Activated gamma-delta T cell treated with anti-CD3 and anti-CD28 coated beads, Interleukin-2, amount 50 U/mL, for 16 hours (primary cell): ENCODE results near the gene ANP32A.
A peak's percentile ranks its signal among the peaks of the same experiment; 100 is the strongest.

Experiments
- DNase-seq: peaks from one replicate; pipeline ENCODE4 v3.0.0-alpha.2; 2020; ENCODE audit warnings: low read depth

The ANP32A gene

DNA sequence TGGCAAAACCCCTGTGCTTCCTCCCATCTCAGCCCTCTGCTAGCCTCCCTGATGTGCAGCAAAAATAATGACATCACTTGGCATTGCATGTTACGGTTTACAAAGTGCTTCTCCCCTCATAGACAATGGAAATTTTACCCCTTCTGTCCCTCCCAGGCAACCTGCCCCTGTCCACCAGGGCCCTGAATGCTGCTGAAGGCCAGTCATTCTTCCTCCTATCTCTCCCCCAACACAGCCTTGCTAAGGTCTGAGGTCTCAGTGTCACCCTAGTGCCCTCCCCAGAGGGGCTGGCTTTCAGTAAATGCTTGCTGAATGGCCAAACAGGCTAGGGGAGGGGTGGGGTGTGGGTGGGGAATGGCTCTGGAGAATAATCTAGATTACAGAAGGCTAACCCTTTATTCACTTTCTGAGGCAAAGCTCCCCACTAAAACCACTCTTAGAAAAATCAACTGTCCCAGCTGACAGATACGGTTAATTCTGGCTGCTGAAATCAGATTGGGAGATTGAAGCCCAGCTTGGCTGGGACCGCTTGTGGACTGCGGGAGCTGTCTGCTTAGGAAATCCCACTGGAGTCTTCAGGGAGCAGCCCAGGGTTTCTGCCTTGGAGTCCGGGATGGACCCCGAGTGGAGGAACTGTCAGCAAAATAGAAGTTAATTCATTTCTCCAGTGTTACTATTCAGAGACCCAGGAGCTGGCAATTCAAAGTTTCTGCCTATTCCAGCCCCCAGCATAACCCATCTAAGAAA lies 22.9 kb downstream of the ANP32A start:
- no peak for DNase-seq

DNA sequence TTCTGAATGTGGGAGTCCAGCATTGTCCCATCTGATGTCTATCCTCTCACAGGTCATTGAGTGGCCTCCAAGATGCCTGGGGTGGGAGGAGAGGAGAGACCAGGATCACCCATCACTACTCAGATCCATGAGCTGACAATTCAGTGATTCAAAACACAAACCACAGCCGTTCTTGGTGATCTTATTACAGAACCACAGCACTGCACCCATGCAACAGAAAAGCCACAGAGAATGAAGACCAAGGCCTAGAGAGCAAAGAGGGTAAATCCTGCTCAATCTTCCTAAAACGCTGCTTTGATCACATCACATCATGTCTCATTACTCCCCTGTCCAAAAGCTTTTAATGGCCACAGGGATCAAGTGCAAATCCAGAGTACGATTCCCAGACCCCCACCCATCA lies 23.5 kb downstream of the ANP32A start:
- no peak for DNase-seq

DNA sequence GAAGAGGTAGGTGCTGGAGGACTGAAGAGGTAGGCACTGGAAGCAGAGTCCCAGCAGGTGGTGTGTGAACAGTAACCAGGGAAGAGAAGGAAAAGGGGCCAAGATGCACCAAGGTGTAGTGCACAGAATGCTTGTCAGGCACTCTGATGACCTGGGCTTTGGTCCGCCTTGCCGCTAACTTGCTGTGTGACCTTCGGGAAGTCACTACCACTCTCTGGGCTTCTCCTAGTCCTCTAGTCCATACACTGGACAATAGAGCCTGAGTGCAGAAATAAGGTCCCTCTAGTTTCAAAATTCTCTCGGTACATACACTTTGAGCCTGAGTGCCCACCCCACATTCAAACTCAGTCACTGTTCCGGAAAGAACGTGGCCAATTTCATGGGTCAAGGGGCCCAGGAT lies 24.1 kb downstream of the ANP32A start:
- no peak for DNase-seq

DNA sequence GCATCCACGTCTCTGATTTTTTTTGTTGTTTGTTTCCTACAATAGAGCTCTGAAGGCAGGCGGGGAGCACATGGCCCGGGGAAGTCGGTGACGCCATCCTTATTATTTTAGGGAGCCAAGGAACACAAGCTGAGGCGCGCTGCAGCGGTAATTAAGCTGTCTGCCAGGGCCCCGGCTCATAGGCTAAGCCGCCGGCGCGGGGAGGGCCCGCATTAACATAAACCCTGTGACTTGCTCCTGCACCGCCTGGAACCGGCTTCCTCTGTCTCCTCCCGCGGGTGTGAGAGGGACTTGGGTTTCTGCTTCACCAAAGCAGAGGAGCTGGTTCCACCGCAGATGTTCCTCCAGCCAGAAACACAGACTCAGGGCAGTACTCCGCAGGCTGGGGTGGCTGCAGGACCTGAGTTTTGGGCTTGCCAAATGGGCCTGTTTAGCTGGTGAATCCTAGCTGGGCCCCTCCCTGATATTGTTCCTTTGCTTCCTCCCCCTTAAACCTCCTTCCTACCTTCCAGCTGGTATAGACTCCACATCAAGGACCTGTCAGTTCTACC lies 25.3 kb downstream of the ANP32A start:
- peak; percentile 36 for DNase-seq

DNA sequence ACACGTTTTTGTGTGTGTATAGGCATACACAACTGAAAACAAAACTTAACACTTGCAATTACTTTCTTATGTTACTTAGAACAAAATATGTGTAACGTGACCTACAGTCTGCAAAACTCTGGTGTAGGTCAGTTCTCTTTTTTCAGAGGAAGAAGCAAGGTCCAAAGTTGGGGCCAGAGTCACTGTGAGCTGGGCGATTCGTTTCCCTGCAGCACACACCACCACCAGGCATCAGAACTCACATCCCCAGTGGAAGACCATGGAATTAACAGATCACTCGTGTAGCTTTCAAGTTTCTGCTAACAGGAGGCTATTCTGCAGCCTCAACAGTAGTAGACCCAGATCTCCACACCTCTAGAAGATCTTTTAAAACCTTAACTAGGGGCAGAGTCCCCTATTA lies 25.8 kb downstream of the ANP32A start:
- DNase-seq: no peak

DNA sequence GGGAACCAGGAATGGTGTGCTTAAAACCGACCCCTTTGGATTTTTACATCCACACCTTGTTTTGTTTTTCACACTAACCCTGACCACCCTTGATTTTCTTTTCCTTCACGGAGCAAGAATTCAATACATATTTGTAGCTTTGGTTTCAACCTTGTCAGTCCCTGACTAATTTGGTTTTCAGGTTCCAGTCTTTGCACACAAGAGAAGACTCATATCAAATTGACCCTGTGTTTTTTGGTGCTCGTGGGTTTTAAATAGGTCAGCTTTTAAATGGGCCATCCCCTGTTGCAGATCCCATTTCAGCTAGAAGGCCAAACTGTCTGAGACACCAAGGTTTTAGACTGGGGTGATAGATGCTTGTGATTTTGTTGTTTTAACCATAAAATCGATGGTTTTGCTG lies 26.4 kb downstream of the ANP32A start:
- no peak for DNase-seq

DNA sequence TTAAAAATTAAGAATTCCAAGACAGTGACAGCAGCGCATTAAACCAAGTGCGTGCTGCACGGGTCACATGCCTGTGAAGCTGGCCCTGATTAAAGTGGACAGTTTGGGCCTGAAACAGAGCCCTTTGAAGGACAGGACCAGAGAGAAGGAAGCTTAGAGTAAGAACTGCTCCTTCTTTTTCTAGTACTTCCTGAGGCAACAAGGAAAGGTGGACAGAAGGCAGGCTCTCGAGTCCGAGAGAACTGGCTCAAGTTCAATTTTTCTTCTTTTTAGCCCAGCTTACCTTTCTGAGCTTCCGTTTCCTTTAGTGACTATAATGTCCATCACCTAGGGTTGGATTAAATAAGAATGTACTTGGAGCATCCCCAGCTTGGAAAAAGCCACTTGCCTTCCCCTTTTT lies 26.9 kb downstream of the ANP32A start:
- DNase-seq: no peak

DNA sequence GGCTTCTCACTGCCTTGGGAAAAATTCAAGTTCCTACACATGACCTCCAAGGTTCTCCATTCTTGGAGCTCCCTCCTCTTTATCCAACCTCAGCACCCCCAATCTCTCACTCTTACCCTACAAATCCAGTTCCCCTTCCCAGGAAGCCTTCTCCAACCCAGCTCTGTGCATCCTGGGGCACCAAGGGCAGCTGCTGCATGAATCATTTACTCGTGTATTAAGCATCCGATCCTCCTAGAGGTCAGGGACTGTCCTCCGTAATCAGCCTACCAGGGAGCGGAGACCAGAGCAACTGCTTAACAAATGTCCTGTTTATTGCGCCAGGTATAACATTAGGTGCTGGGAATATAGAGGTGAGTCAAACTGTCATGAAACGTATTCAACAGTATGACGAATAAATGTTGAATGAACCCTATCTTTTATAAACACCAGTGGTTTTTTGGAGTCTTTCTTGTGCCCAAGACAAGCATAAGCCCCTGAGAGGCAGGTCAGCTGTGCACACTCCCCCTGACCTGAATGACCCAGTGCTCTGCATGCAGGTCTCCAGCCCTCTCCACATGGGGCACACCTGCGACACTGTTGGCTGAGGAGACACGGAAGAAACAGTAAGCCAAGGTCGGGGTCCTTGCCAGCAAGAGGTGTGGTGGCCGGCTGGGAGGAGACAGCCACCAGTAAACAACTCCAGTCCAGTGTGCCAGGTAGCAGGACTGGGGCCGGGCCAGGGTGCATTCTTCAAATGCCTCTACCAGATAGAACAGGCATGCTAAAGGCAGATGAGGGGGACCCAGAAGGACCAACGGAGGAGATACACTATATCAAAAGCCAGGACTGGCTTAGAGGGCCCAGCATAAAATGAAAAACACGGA lies 27.6 kb downstream of the ANP32A start:
- no peak for DNase-seq

DNA sequence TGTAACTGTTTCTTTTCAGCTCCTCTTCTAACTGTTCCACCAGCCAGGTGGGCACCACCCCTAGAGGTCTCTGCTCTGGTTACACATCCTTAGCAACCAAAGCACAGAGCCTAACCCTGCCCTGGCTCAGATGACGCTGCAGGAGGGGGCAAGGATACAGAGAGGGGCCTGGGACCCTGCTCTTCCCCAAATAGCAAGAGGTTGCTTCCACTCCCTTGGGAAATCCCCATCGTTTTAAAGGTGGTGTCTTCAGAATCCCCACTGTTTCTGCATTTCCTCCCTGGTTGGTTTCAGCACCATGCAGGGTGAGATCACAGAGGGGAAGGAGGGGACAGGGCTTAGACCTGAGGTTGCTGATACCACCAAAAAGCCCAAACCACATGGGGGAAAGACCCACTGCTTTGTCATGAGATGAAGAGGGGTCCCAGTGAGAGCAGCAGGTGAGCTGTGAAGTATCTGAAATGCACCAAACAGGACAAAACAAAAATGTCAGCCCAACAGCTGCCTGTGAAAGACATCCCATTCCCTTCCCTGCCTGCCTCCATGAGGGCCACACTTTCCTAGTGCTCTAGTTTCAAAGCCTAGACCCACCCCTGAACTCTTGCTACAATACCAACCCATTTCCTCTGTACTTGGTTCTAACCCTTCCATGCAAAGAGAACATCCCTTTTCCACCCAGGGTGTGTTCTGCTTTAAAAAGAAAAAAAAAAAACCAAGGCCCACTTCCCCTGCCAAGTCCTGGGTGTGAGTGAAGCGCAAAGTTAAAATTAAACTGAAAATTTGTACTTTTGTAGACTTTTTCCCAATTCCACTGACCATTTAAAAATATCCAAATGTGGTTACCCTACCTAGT lies 29.0 kb downstream of the ANP32A start:
- DNase-seq: peak; percentile 64

DNA sequence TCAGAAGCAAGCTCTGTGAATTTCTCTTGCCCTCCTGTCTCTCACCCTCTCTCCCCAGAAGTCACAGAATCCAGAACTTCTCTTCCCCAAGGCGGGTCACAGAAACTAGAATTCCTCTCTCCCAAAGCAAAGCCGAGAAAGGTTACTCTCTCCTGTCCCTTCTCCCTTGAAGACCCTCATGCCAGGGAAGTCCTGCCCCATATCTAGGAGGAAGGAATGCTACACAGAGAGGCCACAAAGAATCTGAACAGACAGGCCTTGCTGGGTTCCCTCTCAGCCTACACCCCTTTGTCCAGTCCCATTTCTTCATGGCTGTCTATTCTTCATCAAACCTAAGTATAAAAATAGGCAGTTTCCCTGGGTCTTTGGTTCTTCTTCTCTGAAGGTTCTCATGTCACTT lies 29.8 kb downstream of the ANP32A start:
- no peak for DNase-seq

DNA sequence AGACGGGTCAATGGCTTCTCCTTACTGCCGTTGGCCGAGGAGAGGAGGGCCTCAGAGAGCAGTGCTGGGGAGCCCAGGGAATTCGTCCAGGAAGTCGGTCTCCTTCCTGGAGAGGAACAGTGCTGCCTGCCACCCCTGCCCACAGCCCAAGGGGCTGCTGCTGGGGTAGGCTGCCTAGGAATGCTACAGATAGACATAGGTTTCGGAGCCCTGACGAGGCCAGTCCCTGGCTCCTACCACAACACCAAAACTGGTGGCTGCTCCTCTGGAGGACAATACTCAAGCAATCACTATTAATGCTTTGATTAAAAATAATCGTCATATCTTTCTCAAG lies 30.5 kb downstream of the ANP32A start:
- DNase-seq: no peak

DNA sequence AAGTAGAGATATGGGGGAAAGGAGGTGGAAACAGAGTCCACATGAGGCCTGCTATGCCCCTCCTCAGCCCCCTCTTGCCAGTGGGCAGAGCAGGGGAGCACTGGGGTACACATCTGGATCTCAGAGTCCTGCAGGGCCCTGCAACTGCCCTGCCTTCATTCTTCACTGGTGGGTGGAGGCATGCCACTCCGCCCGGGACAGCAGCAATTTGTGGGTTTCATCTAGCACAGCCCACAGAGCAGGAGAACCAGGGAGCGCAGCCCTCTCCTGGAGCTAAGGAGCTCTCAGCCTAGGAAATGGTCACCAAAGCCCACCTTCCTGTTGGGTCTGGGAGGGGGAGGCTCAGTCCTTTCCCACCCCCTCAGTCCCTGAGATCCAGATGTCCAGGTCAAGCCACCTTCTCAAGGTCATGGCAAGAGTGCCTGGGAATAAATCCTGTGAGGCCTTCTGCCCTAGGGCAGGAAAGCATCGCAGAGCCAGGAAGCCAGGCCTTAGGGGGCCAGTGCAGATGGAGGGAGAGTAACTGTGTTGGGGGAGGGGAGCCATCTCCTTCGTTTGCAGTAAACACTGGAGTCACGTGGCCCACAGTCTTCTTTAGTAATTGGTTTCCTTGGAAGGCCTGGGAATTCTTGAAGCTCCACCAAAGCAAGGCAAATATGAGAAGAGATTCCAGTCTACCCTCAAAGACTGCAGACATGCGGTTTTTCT lies 31.0 kb downstream of the ANP32A start:
- no peak for DNase-seq

DNA sequence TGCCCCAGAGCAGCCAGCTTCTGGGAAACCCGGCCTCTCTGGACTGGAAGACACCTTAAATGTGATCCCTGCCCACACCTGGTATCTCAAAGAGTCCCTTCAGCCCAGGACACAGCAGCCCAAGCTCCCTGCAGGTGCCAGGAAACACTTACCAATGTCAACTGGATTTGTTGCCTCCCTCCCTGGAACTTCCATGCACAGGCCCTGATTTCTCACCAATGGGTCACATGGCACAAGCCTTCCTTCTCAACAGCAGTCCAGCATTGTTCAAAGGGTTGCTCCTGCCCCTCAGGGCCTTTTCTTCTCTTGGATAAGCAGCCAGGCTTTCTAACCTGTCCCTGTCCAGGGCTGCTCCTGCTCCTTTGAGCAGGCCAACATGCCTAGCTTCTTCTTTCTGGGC lies 31.6 kb downstream of the ANP32A start:
- DNase-seq: no peak

DNA sequence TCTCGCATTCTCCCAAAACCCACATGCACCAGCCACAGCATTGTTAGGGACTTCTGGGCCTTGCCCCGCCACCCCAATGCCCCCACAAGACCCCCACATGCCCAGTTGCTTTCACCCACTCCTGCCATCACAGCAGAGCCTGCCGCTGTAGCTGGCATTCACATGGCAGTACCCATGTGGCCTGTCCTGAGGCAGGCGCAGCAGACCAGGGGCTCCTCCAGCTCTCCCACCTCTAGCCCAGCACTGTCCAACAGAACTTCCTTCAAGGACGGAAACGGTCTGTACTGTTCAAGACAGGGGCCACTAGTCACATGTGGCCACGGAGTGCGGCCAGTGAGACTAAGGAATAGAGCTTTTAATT lies 32.5 kb downstream of the ANP32A start:
- DNase-seq: no peak

DNA sequence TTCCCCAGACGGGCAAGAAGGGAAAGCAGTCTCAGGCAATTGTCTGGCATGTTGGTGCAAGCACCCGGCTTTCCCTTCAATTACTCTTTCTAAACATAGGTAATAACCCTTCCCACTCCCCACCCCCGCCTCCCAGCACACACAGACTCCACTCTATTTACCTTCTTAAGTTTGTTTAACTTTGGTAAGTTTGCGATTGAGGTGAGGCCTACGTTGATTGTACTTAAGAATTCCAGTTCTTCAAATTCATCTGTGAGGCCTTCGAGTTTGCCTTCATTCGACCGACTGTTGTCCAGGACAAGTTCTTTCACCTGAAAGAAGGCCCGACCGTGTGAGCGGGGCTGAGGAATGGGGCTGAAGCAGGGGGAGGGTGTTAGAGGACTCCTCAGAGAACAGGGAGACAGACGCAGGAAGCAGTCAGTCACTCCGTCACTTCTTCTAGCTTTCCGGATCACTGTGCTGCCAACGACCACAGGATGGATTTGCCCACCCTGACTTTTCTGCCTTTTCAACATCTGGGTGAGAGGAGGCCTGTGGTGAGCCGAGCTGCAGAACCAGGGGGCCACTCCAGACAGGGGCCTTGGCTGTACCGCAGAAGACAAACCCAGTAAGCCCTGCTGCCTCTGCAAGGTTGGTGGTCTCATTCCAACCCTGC lies 33.0 kb downstream of the ANP32A start:
- no peak for DNase-seq

DNA sequence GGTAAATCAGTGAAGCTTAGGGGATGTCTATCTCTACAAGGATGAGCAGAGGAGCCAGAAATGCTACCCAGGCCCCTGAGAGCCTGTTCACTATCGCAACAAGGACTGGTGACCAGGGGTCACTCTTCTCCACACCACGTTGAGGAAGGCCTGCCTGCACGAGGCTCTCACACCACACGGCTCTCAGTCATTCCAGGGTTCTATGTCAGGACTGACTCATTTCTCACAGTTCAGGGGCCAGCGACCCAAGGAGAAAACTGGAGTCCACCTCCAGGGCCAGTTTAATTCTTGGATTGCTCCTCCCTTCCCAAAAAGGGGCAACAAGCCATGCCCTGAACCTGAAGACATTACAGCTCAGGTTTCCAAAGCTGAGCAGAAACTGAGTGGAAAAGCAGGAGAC lies 33.9 kb downstream of the ANP32A start:
- no peak for DNase-seq

DNA sequence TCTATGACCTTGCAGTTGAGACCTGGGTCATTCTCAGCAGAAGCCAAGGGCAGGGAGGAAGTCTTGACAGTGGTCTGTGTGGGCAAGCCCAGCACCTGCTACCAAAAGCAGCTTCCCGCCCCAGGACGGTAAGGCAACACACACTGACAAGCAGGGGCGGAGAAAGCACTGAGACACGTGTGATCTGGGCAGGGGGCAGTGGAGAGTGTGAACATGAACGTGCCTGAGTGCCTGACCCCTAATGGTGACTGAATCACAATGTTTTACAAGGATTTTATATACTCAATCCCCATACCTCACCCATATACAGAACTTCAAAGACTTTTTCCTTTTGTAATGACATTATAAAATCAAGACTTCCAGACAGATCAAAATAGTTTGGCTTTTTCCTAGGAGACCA lies 35.2 kb downstream of the ANP32A start:
- DNase-seq: no peak

DNA sequence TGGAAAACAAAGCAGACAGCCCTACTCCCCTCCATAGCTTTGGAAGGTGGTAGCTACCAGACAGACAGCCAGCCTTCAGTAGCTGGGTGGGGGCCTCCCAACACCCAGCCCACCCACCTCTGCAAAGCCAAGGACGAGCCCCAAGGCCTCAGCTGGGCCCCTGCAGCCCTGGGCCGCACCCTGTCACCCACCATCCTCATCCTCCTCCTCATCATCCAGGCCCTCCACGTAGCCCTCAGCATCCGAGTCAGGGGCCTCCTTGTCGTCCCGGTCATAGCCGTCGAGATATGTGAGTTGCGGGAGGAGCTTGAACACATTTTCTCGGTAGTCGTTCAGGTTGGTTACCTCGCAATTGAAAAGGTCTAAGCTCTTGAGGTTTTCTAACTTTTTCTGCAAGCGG lies 36.5 kb downstream of the ANP32A start:
- no peak for DNase-seq

DNA sequence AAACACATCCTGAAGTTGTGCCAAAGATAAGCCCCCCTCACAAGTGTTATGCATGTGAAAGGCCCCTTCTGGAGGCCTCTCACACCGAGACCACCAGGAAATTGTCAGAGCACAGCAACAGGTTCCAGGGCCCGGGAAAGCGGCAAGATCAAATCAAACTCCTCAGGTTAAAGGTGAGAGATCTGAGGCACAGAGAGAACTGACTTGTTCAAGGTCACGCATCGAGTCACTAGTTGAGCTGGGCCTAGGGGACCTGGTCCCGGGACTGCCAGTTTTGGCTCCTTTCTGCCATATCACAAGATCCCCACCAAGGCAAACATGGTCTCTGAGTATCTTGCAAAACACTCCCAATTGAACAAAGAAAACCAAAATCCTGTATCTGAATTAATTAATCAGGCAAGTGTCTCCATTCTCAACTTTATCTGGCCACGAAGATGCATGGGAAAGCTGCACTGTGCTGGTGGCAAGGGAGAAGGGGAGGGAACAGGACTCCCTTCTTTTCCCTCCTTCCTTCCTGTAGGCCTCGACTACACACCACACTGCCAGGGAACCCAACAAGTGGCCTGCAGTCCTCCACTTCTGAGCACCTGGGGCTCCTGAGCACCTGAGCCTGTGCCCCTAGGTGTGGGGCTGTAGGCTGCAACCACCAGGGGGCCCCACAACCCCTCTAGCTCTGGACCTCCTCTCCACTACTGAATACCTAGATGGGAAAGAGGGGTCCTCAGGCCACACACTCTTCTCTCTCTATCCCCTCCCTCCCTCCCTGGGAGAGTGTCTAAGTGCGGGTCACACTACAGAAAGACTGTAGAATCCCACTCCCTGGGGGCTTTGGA lies 37.3 kb downstream of the ANP32A start:
- DNase-seq: peak; percentile 54

DNA sequence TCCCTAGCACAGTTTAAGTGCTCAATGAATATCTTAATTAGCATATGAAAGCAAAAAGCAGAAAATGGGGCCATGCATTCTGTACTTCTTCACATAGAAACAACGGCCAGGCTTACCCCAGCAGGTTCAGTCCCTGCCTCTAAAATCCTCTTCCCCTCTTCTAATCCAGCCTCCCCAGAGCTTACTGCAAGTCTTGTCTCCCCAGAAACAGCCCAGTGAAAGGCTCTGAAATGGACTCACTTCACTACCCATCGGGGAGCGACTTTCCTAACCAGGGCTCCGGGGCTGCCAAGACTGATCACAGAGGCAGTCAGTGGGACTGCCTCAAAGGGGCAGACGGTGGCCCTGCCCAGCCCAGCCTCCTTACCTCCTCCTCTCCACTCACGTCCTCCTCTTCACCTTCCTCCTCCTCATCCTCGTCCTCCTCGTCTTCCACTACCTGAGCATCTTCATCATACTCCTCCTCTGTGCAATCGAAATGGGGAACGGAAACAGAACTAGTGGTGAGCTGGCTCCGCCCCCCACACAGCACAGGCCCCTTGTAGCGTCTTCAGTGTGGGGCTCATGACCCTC lies 38.0 kb downstream of the ANP32A start:
- no peak for DNase-seq
